Stimulated activated naive CD8-positive, alpha-beta T cell treated with anti-CD3 and anti-CD28 coated beads, Interleukin-15, Interleukin-2, amounts not matched to agents 100 U/mL and 50 U/mL, for 24 hours (primary cell): ENCODE measurements around the gene C1QTNF1.

Source experiments
- ATAC-seq: fragments of 150-1000 bp; cut with Tn5 transposase; one replicate; pipeline ENCODE4 v1.10.0; 2021
- DNase-seq: peaks from one replicate; pipeline ENCODE4 v3.0.0; 2021

Gene C1QTNF1

GRCh38 chr17:78992542-78993212, 31.3 kb upstream of the C1QTNF1 start:
- no peak for DNase-seq

GRCh38 chr17:78993241-78993956, 30.6 kb upstream of the C1QTNF1 start:
- ATAC-seq (peak; percentile 26), DNase-seq (peak; percentile 73)

More at GRCh38 chr17:78992542-78993212, 31.3 kb upstream of the C1QTNF1 start:
- ATAC-seq: no peak

GRCh38 chr17:78993981-78994671, 29.8 kb upstream of the C1QTNF1 start:
- ATAC-seq (no peak), DNase-seq (no peak)

- no peak for DNase-seq
- no peak for ATAC-seq
These were observed 28.8 kb upstream of the C1QTNF1 start for GRCh38 chr17:78995022-78995760.

GRCh38 chr17:78995761-78996451, 28.1 kb upstream of the C1QTNF1 start:
- no peak for DNase-seq
- no peak for ATAC-seq

- DNase-seq (no peak), ATAC-seq (no peak)
These were observed 27.2 kb upstream of the C1QTNF1 start for GRCh38 chr17:78996781-78997201.

- DNase-seq: no peak
These were observed 26.7 kb upstream of the C1QTNF1 start for GRCh38 chr17:78997231-78997741.

GRCh38 chr17:78997881-78998280, 26.1 kb upstream of the C1QTNF1 start:
- DNase-seq (no peak), ATAC-seq (no peak)

More at GRCh38 chr17:78997231-78997741, 26.7 kb upstream of the C1QTNF1 start:
- no peak for ATAC-seq

GRCh38 chr17:78998311-78999055, 25.5 kb upstream of the C1QTNF1 start:
- no peak for DNase-seq
- no peak for ATAC-seq

- DNase-seq (no peak), ATAC-seq (no peak)
These were observed 24.8 kb upstream of the C1QTNF1 start for GRCh38 chr17:78999056-78999768.

- ATAC-seq: no peak
- DNase-seq: no peak
These were observed 24.0 kb upstream of the C1QTNF1 start for GRCh38 chr17:78999947-79000395.

GRCh38 chr17:79000396-79001189, 23.4 kb upstream of the C1QTNF1 start:
- no peak for ATAC-seq
- DNase-seq: no peak

- ATAC-seq: no peak
These were observed 22.6 kb upstream of the C1QTNF1 start for GRCh38 chr17:79001190-79002020.

GRCh38 chr17:79002291-79002690, 21.7 kb upstream of the C1QTNF1 start:
- DNase-seq (no peak), ATAC-seq (no peak)

More at GRCh38 chr17:79001190-79002020, 22.6 kb upstream of the C1QTNF1 start:
- DNase-seq: no peak

GRCh38 chr17:79002796-79003593, 21.0 kb upstream of the C1QTNF1 start:
- DNase-seq (no peak), ATAC-seq (no peak)

- no peak for DNase-seq
- no peak for ATAC-seq
These were observed 20.1 kb upstream of the C1QTNF1 start for GRCh38 chr17:79003661-79004411.
